NCI-H524 (cell line): ENCODE results near the gene HAUS7.
A peak's percentile ranks its signal among the peaks of the same experiment; 100 is the strongest.

ENCODE experiments used
- DNase-seq, 2 experiments: peaks; one replicate each; lab custom pipeline; 2025; lab: John Stamatoyannopoulos, UW

Gene HAUS7

DNA sequence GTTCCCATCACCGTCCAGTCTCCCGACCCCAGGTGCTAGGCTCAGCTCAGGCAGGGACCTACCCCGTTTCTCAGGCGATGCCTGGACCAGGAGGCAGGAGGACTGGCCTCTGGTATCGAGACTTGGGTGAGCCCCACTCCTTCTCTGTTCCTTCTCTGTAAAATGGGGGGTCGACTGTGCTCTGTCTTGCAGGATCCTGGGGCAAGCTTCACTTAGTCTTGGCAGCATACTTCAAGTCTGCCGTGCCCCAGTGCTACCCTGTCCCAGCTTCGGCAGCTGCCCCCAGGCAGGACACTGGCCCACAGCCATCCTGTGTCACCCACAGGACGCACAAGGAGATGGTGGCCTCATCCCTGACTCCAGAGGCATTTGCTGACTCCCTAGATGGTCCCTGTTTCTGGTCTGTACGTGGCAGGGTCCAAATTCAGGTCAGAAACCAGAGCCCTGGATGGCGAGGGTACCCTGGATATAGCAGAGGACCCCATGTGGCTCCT, 7.0 kb upstream of the HAUS7 start:
- DNase-seq, result no peak

DNA sequence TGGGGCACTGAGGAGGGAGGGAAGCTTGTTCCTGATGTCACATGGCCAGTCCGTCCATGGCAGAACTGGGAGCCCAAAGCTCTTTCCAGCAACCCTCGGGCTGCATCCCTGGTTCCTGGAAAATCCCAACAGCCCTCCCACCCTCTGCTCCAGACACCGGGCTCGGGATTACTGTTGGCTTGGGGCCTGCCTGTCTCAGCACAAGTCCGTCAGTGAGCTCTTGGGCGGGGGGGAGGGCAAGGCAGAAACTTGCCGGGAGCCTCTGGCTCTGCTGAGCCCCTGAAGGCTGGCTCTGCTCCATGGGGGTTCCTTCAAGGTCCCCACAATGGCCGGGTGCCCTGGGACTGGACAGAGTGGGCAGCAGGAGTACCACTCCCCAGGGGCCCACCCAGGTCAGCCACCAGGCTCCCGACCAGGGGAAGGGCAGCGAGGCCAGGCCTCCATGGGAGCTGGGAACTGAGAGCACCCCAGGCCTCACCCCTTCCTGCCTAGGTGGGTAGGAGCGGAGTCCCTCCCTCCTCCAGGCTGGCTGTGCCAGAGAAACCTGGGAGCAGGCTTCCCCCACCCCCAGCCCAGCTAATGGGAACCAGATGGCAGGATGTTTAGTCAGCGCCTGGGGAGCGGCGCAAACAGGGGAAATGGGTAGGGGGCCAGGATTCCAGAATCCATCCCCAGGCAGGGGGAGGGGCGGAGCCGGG, 6.4 kb upstream of the HAUS7 start:
- peak in 1 of 2 experiments; percentile 75 for DNase-seq

DNA sequence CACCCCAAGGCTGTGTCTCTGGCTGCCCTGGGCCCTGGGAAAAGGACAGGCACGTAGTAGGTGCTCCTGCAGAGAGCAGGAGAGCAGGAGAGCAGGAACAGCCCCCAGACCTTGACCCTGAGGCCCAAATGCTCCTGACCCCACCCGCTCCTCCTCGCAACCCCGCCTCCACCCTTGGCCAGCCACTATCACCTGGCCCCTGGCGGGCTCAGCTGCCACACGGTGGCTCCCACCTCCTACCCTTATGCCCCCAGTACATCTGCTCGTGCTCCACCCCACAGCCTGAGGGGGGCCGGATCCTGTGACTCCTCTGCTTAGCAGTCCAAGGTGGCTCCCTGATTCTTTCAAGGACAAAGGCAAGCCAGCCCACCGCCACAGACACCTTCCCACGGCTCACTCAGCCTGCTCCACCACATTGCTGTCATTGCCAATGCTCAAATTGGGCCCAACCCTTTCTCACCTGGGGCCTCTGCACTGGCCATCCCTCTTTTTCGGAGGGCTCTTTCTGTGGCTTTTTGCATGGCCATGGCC, 5.4 kb upstream of the HAUS7 start:
- peak in 1 of 2 experiments; percentile 61 for DNase-seq

DNA sequence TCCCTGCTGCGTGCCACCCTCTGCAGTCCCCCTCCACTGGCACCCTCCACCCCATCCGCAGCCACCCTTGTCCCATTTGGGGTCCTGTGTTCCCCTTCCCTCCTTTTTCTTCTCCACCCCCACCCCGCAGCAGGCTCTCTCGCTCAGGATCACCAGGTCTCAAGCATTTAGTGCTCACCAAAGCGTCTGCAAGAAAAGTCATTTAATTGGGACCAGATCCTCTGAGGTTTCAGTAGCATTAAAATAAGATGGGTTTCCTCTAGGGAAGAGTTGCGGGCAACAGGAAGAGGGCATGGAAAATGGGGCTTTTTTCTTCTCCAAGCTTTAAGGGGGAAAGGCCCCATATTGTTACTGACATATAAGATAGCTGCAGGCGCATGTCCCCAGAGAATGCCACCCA, 4.9 kb upstream of the HAUS7 start:
- no peak for DNase-seq

DNA sequence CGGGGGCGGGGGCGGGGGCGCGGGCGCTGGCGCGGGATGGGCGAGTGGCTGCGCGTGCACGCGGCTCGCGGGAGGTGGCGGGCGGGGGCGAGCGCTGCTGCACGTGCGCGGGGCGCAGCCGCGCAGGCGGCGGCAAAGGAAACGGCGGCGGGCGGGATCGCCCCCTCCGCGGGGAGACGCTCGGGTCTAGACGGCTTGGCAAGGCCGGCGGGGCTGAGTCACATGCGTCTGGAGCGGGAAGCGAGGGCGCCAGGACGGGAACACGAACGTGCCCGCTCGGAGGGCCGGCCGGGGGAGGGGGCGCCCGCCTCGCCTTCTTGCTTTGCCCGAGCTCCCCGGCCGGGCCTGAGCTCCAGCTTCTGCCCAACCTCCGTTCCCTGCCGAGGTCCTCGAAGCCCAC, 4.3 kb upstream of the HAUS7 start:
- no peak for DNase-seq

DNA sequence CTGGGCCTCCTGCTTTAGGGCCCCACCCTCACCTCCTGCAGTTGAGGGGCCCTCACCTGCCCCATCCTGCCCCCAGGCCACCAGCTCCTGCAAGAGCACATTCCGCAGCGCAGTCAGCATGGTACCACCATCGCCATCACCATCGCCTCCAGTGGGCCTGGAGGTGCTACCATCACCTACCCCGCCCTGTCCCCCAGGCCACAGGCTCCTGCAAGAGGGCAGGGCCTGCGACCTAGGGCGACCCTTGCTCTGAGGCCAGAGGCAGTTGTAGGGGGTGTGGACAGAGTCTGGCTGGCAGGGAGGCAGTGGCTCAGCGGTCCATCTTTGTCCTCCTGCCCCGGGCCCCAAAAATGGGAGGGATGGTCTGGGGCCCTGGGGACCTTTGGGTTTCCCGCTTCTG, 3.9 kb upstream of the HAUS7 start:
- DNase-seq, result no peak

DNA sequence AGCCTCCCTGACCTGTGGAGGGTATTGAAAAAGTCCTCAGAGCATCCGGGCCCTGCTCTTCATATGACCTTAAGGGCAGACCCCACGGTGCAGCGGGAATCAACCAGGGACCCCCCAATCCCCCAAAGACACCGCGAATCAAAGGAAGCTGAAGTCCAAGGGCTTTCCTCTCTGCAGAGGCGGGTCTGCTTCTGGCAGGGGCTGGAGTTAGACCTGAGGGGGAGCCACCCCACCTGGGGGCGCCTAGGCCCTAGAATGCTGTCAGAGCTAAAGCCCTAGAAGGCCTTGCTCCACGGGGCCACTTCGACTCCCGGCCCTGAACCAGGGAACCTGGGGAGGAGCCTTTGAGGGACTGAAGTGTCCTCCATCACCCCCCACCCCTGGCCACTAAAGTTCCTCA, 2.8 kb upstream of the HAUS7 start:
- no peak for DNase-seq

DNA sequence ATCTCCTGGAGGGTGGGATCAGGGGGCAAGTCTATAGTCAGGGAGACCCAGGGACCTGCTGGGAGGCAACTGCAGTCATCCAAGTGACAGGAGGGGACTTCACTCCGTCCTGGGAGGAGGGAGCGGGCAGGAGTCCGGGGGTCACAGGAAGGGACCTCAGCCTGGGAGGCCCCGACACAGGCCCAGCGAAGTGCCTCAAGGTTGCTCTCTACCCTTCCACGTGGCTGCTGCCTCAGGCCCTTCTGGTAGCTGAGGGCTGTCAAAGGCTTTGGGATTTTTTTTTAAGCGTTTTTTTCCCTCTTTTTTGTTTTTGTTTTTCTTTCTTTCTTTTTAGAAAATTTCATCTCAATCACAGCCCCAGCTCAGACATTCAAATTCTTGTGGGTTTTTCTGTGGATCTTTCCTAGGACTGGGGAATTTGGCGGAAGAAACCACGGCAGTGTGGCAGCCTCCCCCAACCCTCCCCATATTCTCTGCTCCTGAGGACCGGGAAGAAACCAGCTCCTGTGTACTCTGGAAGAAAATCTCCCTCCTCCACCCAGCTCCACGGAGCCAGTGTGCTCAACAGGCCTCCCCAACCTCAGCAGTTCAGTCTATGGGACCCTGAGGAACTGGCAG, 1.4 kb upstream of the HAUS7 start:
- DNase-seq, result no peak

DNA sequence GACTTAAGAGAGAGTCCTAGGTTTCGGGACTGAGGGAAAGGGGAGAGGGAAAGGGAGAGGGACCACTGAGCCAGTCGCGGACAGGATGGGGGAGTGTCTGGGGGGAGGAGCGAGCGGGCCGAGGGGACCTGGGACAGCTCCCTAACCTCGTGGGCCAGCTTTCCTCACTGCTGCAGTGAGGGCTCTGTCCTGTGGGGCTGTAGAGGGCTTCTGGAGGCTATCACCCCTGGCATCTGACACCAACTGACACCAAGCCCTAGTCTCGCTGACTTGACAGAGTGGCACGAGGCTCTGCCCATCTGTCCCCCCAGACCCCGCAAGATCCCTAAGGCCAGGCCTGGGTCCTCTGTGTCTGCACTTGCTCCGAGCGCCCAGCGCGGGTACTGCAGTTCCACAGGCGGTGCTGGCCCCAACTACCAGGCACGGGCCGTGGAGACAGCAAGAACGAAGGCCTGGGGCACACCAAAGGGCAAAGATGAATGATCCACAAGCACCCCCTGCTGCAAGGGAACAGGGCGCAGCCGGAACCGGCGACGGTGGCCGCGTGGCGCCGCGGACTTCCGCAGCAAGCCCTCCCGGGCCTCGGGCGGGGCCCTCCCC, 465 bp downstream of the HAUS7 start:
- DNase-seq, result peak in 1 of 2 experiments; percentile 43

DNA sequence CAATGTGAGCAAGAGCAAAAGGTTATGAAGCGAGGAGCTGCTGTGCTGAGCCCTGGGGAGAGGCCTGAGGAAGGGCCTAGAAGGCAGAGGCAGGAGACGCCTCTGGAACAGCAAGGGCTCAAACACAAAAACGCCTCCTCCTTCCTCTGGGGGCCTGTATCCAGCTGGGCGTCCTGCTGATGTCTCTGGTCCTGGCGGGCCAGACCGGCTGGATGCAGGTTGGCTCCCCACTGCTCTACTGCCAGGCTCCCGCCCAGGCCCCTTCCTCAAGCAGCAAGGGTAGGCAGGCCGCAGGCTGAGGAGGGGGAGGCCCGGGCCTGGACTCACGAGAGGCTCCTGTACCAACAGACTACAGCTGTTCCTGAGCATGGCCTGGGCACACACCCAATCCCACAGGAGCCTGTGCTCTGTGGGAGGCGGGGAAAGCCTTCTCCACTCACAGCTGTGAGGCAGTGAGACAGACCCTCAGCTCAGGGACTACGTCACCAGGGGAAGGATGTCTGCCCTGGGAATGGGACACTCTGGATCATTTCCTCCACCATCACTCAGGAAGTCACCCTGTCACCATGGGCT, 2.3 kb downstream of the HAUS7 start:
- no peak for DNase-seq

DNA sequence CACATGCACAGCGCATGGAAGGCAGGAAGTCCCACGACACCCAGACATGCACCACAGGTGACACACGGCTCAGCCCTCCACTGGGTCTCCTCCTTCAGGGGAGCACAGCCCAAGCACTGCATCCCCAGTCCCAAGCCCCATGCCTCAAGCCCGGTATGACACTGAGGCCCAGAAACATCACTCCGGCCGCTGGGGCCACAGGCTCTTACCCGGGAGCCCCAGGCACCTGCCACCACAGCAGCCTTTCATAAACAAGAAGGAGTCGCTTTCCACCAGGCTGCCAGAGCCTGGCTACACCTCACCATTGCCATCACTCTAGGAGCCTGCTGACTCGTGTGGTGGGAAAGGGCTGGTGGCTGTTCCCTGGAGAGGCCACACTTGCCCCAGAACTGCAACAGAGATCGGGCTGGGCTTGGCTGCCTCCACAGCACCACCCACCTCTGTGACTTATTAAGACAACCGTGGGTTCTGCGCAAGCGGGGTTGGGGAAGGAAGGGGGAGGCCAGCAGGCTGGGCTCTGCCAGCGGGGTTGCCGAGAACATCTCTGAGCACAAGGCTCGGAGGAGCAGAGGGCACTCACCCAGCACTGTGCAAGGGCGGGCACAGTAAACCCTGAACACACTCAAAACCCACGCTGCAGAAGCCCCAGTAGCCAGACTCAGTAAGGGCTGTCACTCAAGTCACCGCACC, 4.5 kb downstream of the HAUS7 start:
- no peak for DNase-seq

DNA sequence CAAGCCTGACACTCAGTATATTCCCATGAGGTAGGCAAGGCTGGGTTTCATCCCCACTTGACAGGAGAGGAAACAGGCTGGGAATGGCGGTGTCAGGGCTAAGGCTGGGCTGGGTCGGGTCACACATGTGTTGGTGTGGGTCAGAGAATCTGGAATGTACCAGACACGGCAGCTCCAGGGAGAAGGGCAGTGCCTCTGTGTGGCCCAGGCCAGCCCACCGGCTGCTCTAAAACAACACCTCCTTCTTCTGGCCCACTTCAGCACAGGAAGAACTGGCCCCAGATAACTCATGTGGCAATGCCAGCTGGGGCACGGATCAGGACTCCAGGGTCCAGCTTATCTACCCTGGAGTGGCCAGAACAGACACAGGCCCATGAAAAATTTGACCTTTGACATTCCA, 6.3 kb downstream of the HAUS7 start:
- no peak for DNase-seq

DNA sequence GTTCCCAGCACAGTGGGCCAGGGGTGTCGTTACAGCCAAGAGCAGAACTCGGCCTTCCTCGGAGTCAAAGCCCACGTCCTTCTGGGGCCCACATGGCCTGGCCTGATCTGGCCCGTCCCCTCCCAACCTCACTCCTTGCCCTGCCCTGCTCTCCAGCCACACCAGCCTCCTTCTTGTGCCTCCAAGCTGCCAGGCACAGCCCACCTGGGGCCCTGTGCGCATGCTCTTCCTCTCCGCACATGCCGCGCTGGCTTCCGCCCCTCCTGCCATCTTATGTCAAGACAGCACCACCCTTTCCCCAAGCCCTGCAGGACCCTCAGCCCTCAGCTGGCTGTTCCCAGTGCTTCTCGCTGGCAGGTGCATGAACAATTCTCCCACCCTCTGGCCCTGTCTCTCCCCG, 6.8 kb downstream of the HAUS7 start:
- DNase-seq, result no peak

DNA sequence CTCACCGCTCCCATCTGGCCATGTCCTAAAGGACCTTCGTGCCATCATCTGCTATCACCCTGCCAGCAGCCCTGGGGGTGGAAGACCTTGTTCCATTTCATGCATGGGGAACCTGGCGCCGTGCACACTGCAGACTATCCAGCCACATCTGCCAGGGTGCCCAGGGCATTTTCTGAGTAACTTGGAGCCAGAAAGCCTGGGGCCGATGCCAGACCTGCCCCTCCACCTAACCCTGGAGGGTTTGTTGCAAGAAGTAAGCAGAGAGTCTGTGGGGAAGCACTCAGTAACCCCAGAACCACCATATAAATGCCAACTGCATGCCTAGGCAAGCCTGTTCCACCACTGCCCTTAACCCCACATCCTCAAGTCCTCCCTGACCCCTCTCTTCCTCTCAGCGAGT, 7.3 kb downstream of the HAUS7 start:
- DNase-seq, result no peak

DNA sequence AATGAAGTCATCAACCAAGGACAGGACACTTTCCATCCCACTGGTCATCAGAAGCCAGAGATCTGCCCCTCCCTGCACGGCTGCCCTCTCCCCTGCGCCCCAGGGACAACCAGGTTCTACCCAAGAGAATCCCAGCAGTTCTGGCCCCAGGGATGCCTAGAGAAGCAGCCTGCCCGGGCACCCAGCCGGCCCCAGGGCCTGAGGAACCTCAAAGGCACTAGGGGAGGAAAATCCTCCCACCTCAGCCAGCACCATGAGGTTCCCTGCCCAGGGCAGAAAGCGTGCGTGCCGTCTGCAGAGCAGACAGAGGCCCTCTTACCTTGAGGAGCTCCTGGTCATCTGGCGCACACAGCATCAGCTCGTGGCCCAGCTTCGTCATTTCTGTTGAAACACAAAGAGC, 8.1 kb downstream of the HAUS7 start:
- no peak for DNase-seq

DNA sequence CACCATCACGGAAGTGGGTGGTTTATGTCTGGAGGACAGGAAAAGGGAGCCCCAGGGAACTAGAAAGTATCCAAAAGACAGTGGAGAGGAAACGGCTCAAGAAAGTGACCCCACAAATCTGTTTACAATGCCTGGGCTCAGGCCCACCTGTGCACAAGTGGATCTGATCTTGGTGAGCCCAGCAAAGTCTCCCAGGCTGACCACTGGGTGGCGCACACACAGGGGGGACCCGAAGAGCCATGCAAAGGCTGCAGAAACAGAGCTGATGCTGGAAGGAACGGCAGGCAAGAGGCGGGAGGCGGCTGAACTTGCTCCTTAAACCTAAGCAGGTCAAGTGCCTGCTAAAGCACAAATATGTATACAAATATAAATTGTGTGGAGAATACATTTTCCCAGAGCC, 9.6 kb downstream of the HAUS7 start:
- peak; percentile 5 to 59 for DNase-seq

DNA sequence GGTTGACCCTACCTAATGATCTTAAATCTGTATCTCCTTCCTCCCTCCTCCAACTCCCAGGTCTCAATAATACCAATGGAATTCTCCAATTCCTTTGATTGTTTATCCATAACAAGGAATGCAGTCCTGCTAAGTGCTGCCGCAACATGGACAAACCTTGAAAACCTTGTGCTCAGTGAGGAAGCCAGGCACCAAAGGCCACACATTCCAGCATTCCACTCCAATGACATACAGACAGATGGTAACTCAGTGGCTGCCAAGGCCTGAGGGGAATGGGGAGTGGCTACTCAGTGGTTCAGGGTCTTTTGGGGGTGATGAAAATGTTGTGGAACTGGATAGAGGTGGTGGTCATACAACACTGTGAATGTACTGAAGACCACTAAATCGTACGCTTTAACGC, 10.4 kb downstream of the HAUS7 start:
- DNase-seq, result no peak

DNA sequence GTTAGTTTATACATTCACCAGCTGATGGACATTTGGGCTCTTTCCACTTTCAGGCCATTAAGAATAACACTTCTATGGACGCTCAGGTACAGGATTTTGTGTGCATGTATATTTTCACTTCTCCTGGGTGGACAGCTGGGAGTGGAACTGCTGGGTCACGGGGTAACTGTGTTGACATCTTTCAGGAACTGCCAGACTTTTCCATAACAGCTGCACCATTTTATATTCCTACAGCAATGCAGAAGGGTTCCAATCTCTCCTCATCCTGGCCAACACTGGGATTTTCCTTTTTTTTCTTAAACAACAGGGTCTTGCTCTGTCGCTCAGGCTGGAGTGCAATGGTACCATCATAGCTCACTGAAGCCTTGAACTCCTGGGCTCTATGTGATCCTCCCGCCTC, 11.9 kb downstream of the HAUS7 start:
- no peak for DNase-seq

DNA sequence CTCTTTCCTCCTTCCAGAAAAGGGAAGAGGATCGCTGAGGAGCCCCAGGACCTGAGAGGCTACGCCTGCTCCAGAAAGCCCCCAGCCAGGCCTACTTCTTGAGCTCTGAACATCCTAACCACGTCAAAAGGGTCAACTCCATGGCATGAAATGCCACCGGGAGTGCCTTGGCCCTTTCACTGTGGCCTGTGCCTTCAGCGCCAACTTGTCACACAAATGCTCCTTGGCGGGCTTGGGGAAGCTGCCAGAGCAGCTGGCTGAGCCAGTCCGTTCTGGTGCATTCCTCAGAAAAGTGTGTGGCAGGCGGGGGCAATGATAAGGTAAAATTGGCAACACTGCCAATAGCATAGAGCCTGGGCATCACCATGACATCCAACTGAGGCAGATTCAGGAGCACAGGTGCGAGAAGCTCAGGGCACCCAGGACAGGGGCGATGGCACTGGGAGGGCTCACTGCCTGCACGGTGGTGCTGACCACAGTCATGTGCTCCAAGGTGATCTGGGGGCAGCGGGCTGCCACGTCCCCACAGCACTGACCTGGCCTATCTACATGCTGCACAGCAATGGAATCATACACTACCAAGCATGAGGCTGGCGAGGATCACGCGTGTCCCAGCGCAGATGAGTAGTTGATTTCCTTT, 12.4 kb downstream of the HAUS7 start:
- no peak for DNase-seq

DNA sequence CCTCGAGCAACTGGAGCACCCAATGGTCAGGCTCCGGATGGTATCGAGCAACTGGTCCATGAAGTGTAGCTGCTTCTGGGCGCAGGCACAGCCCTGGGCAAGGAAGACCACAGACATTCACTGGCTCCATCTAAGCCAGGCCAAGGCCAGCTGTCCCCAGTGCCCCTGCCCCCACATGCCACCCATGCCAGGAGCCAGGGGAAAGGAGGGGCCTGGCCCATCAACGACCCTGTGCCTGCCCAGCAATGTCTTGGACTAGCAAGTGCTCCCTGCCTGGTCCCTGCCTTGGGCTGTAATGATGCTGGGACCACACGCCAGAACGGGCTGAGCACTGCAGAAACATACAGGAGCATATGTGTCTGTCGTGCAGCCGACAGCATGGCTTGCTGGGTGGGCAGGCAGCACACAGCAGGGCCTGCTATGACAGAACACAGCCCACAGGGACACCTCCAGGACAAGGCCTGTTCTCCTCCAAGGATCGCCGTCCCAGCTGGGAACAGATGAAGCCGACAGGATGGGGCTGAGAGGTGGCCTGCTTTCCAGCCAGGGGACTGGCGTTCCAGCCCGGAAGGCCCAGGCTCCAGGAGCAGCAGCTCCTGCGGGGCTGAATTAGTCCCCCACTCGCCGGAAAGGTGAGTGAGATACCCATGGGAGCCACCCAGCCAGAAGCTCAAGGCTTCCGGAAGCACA, 13.1 kb downstream of the HAUS7 start:
- DNase-seq, result no peak

DNA sequence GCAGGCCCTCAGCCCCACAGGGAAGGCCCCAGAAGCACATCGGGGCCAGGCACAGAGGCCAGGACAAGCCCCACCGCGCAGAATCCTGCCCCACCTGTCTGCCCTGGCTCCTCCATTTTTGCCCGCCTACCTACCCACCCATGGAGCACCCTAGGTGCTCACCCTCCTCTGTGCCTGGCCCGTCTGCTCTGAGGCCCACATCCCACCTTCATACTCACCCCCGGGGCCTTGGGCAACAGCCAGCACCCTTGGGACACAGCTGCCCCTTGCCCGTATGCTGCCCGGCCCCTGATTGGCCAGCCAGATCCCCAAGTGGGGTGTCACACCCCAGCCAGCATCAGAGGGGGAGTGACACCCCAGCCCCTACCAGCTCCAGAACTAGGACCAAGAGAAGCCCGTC, 13.7 kb downstream of the HAUS7 start:
- no peak for DNase-seq
